ENCODE measurements around the gene NPS.

NPS gene, protein sequence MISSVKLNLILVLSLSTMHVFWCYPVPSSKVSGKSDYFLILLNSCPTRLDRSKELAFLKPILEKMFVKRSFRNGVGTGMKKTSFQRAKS

GRCh38 chr10:127549009-127549408 is at the start of gene NPS:
Gene NPS, plus strand, starts transcription at chr10:127549309. Its CDS starts 60 bp downstream, at chr10:127549369.
- no peak for DNase-seq (ENCODE audit: low read depth, low spot score)

GRCh38 chr10:127500127-127500526 is 49.0 kb upstream of the NPS start:
- no peak for DNase-seq (ENCODE audit: low read depth, low spot score)

GRCh38 chr10:127506094-127506493 is 43.0 kb upstream of the NPS start:
- no peak for DNase-seq (ENCODE audit: low read depth, low spot score)

DNA sequence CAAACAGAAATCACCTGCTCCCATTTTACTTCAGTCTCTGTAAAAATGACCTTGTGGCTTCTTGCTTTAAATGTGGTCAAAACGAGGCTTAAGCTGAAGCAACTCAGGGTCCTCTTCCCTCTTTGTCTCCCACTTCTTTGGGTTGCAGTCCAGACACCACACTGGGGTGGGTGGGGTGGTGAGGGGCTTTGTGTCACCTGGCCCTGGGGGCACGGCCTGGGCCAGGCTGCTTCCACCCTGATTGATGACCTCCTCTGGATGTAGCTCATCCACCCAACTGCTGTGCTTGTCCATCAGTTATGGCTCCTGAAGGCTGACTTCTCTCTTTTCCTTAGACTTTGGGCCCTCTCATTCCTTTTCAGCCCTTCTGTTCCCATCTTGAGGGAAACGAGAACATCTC is 26.8 kb upstream of the NPS start:
- DNase-seq (ENCODE audit: low read depth, low spot score): no peak

GRCh38 chr10:127523476-127523875 is 25.6 kb upstream of the NPS start:
- DNase-seq (ENCODE audit: low read depth, low spot score): no peak

DNA sequence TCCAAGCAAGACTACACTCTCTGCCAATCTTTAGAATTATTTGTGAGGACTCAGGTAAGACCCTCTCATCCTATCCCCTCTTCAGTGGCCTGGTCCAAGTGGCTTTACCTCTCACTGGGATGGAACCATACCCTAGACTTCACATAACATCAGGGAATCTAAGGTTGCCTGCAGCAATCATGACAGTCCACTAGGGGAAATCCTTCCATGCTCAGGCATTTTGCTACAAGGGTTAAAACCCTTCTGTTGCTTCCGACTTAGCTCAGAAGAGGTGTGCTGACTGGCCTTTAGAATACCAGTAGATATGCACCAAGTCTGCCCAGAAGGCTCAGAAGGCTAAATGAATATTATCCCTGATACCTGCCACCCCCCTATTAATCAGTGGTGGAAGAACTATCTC is 24.9 kb upstream of the NPS start:
- DNase-seq (ENCODE audit: low read depth, low spot score): peak; percentile 25

GRCh38 chr10:127524908-127525665 is 24.0 kb upstream of the NPS start:
- DNase-seq (ENCODE audit: low read depth, low spot score): no peak

DNA sequence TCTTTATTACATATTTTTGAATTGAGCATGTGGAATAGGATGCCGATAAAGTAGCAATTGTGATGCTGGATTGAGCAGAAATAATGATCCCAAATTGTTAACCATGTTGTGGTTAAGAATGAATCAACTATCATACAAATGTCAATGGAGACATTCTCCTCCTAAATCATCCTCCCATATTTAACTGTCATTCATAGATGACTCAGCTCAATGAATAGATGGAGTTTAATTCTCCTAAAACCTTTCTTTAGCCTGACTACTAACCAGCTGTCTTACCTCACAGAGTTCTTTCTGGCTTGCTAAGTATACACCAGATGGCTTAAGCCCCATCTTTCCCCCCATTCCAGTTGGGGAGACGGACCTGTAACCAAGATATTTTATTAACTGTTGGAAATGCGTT is 23.4 kb upstream of the NPS start:
- DNase-seq (ENCODE audit: low read depth, low spot score): no peak

- no peak for DNase-seq (ENCODE audit: low read depth, low spot score)
Observed at GRCh38 chr10:127526161-127526560, 22.9 kb upstream of the NPS start.

DNA sequence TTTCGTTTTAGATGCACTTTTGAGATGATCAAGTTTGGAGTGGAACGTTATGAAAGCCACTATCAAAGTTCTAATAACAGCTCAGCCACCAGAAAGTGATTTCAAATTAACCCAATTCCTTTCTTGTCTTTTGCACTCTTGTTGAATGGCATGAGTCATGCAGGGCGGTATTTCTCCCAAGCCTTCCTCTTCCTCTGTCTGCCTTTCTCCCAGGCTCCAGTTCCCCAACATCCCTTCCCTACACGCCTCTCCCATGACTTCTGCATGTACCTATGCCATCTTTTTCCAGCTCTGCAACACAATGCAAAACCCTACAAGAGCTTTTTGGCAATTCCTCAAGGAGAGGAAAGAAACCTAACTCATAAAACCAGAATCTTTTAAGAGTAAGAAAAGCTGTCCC is 21.8 kb upstream of the NPS start:
- DNase-seq (ENCODE audit: low read depth, low spot score): no peak

- no peak for DNase-seq (ENCODE audit: low read depth, low spot score)
Observed at GRCh38 chr10:127527891-127528290, 21.2 kb upstream of the NPS start.

GRCh38 chr10:127532193-127532592 is 16.9 kb upstream of the NPS start:
- DNase-seq (ENCODE audit: low read depth, low spot score): no peak

DNA sequence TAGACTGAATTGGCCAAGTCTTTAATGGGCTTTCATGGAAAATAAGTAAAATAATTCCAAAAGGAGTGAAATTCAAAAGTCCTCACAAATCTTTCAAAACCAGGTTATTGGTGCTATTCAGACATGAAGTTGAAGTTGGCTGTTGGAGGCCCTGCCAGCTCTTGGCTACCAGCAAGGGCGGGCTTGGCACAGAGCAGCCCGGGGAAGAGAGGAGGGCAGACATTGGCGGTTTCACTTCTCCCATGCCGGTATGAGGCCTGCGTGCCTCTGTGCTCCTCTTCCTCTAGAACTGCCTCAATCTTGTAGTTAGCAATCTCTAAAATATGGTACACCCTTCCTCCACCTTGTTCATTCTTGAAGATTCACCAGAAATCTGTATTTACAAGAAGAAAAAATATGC is 16.4 kb upstream of the NPS start:
- no peak for DNase-seq (ENCODE audit: low read depth, low spot score)

GRCh38 chr10:127534074-127534473 is 15.0 kb upstream of the NPS start:
- DNase-seq (ENCODE audit: low read depth, low spot score): no peak

DNA sequence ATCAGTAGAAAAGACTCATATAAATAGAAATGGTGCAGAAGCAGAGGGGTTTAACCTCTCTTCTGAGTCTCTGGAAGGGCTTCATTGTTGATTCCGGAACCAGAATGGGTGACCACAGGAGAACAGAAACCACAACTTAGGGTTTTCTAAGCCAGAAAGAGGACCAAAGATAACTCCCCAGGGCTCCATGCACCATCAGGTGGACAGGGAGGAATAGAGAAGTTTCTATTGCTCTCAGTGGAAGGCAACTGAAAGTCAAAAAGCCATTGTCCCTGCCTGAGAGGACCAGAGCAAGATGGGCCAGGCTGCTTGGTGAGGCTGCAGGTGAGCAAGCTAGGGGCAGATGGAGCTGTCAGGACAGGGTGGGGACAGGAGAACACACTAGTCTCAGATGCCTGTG is 14.6 kb upstream of the NPS start:
- no peak for DNase-seq (ENCODE audit: low read depth, low spot score)

DNA sequence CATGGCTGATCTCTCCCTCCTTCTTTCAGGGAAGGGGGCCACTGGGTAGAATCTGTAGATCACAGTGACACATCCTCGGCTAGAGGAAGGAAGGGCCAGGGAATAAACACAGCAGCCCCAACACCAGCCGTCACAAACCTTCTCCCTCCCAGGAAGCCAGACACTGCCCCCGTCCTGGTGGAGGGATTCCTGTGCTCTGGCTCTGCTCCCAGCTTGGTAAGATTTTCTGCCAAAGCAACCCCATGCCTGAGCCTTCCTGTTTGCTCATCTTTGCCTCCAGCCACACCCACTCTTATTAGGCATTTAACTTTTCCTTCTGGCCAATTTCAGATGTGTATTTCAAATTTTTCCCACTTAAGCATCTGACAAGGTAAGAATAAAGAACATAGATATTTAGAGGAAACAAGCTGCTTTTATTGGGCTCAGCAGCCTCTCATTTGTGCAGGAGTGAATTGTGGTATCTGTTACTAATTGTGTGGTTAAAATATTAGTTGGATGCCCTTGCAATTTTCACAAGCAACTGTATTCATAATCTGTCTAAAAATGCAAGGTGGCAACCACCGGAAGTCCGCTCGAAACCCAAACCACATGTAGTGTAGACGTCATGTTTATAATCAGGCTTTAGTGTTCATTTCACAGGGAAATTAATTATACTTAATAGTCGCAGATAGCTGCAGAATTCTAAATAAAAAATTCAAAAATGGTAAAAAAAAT is 13.2 kb upstream of the NPS start:
- DNase-seq (ENCODE audit: low read depth, low spot score): no peak

- DNase-seq (ENCODE audit: low read depth, low spot score): no peak
Observed at GRCh38 chr10:127536972-127537760, 11.9 kb upstream of the NPS start.

GRCh38 chr10:127537924-127538323 is 11.2 kb upstream of the NPS start:
- DNase-seq (ENCODE audit: low read depth, low spot score): no peak

- DNase-seq (ENCODE audit: low read depth, low spot score): no peak
Observed at GRCh38 chr10:127548022-127548421, 1.1 kb upstream of the NPS start.

GRCh38 chr10:127550861-127551260 is 1.8 kb downstream of the NPS start:
- DNase-seq (ENCODE audit: low read depth, low spot score): no peak

DNA sequence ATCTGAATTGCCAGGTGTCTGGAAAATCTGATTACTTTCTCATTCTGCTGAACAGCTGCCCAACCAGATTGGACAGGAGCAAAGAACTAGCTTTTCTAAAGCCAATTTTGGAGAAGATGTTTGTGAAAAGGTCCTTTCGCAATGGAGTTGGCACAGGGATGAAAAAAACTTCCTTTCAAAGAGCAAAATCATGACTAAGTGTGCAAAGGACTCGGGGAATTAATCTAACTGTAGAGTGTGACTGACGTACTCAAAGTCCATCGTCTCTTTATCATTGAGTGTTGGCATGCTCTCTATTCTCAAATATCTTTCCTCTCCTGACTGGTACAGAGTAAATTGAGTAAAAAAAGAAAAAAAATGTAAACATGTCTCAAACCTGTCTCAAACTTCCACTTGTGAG is 3.3 kb downstream of the NPS start:
- DNase-seq (ENCODE audit: low read depth, low spot score): no peak

DNA sequence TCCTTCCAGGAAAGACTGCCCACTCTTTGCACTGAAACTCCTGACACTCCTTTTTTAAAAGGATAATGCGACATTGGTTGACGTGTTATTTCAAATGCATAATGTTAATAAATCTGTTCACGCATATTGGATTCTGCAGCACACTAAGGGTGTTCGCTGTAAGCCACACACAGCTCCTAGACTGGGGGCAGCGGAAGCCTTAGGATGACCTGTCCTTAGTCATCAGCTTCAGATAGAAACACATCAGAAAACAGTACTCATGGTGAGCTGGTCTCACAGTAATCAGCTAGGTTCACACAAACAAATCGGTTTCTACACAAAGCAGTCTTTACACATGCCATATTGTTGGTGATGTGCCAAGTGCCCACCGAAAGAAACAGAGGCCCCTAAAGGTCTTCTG is 4.3 kb downstream of the NPS start:
- no peak for DNase-seq (ENCODE audit: low read depth, low spot score)
